ENCODE data around the gene ABTB2.

The ABTB2 gene

DNA sequence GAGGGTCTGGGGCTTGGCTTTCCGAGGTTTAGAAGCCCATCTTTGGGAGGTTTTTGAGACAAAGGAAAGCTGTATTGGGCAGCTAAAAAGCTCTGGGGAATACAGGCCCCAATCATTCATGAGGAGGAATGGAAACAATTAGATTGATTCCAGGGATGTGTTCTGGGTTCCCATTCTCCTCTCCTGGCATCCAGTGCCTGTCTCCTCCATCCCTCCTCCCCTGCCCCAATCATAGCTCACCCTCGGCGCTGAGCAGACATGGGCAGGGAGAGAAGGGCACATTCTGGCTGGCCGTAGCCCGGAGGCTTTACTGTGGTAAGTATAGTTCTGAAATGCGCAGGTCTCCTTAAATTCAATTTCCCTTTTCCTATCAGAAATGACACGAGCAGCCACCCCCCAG is 42.4 kb downstream of the ABTB2 start:
- DNase-seq (ENCODE audit: low read depth, low spot score) = no peak

DNA sequence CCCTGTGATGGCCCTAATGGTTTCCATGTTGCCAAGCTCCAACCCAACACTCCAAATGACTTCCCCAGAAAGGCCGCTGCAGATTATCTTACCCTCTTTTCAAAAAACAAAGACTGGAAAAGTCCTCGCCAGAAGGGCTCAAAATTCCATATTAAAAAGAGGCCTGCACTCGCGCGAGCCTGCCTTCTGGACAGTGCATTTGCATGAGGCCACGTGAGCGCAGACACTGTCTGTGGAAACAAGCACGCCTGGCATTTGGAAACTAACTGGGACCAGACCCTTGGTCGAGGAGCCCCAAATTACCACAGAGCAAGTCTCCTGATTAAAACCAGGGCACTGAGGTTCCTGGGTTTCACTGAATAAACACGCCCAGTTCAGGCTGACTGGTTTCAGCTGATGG is 42.9 kb downstream of the ABTB2 start:
- DNase-seq (ENCODE audit: low read depth, low spot score) = no peak

DNA sequence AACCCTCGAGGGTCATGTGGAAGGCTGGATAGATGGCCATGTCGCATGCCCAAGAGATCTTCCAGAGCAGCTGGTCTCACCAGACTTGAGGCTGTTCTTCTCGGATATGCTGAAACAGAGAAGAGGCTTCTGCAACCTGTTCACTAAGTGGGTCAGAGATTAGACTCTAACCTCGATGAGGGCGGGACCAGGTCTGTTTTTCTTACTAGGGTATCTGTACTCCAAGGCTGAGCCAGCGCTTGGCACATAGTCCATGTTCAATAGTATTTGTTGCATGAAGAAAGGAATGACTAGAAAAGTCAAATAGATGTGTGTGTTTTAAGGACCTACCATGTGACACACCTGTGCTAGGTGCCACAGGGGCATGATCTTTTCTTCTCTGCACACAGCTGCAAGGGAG is 43.6 kb downstream of the ABTB2 start:
- DNase-seq (ENCODE audit: low read depth, low spot score) = no peak

DNA sequence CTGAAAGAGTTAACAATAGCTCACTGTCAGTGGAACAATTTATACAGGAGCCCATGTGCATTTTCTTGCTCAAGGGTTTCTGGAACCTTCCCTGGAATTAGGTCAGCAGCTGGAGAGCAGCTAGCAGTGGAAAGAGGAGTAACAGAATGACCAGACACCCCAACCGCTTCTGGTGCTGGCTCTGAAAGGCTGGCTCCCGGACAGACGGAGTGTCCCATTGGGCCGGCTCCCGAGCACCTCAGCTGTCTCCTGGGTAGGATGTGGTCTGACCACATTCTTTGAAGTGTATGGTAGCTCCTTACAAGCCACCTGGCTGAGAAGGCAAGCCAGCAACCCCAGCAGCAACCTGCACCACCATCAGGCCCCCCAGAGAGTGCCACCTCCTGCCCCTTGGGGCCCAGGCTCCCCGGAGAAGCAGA is 44.7 kb downstream of the ABTB2 start:
- DNase-seq (ENCODE audit: low read depth, low spot score) = no peak

DNA sequence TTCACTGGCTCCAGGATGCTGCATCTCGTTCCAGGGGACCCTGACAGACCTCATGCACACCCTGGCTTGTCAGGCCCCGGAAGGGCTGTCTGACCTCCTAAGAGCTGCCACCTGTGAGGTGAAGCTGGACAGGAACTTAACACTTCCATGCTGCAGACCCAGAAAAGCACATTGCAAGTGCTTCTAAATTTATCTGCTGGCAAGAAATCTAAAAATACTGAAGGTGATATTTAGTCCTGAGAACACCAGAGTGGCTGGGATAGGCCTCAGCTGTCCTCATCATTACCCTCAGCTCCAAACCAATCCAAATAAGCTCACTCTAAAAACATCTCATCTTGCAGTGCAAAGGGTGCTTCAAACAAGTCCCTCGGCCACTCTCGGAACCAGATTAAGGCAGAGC is 46.7 kb downstream of the ABTB2 start:
- no peak for DNase-seq (ENCODE audit: low read depth, low spot score)

DNA sequence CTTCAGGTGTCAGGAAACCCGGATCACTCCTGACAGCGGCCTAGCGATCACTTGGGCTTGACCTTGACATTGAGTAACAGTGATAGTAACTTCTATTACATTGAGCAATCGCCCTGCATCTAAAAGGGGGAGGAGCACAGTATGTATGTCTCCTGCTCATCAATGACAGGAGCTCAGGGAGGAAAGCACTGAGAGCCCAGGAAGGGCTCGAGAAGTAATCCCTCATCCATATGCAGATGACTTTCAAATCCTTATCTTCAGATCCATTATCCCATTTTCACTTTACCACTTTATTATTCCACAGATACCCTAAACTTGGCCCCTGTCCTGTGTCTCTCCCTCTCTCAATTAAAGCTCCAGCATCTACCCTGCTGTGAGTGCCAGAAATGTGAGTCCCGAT is 47.8 kb downstream of the ABTB2 start:
- DNase-seq (ENCODE audit: low read depth, low spot score) = no peak

DNA sequence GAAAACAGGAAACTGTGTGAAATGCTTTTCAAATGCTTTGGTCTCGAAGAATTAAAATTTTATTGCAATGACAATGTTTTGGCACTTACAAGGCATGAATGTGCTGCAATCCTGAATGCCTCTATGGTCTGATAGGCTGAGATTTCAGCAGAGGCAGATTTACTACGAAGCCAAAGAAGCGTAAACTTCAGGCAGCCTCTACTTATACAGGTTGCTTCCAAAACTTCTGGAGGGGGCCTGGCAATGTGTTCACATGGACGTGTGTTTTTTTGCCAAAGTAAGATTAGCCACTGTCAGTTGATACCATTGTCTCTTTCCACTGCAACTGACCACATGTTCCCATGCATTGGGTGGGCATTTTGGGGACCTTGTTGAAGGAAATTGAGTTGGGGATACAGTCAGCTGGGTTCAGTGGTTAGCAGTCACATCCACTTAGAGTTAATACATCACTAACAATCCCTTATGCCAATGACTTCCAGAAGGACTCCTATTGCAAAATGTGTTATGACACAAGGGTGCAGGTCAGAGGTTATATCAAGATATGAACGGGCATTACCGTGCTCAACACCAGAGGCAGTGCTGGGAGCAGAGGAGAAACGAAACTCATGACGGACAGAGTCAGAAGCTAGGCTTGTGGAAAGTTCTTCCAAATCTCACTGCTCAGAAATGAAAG is 48.8 kb downstream of the ABTB2 start:
- DNase-seq (ENCODE audit: low read depth, low spot score) = no peak

DNA sequence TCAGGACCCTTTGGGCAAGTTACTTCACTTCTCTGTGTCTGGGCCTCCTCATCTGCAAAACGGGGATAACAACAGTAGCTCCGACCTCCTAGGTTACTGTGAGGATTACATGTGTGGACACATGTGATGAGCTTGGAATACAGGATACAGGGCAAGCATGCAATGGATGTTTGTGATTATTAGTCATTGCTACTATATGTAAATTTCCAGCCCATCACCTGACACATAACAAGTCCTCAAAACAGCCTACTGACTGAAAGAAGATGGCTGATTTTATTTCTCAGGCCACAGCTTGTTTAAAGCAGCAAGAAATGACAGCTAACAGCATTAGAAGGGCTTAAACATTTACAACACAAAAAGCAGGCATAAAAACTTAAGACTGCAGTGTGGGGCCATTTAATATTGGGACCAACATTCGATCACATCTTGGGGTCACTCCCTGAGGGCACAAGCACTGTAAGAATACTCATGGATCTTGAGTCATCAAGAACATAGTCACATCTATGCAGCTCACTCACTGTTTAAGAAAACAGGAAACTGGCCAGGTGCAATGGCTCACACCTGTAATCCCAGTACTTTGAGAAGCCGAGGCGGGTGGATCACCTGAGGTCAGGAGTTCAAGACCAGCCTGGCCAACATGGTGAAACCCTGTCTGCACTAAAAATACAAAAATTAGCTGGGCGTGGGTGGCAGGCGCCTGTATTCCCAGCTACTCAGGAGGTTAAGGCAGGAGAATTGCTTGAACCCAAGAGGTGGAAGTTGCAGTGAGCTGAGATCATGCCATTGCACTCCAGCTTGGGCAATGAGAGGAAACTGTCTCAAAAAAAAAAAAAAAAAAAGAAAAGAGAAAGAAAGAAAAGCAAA is 49.5 kb downstream of the ABTB2 start:
- DNase-seq (ENCODE audit: low read depth, low spot score) = no peak

DNA sequence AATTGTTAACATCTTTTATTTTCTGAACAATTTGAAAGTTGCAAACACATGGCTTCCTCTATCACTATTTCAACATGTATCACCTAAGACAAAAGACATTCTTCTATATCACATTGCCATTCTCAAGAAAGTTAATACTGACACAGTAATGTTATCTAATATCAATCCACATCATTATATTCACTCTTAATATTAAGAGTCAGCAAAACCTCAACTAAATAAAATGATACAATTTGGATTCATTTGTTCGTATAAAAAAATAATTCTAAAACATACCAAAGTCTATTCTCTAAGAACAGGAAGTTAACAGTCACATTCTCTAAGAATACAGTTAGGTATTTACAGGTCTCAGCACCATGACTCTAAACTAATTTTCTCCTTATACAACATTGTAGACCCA is 52.0 kb downstream of the ABTB2 start:
- no peak for DNase-seq (ENCODE audit: low read depth, low spot score)

DNA sequence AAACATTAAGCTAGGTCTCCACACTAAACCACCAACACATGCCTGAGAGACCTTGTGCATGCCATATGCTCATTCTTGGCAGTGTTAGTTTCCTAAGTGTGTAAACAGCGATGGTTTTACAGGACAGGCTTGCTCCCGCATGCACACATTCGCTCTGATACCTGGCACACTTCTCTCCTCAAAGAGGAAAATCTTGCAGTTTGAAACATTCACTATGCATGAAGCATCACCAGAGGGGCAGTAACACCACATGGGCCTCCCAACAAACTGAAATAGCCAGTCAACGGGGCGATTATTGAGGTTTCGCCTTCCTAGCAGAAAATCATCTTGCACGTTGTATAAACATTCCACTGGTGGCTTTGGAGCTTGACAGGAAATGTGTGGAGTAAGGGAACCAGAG is 52.6 kb downstream of the ABTB2 start:
- no peak for DNase-seq (ENCODE audit: low read depth, low spot score)

DNA sequence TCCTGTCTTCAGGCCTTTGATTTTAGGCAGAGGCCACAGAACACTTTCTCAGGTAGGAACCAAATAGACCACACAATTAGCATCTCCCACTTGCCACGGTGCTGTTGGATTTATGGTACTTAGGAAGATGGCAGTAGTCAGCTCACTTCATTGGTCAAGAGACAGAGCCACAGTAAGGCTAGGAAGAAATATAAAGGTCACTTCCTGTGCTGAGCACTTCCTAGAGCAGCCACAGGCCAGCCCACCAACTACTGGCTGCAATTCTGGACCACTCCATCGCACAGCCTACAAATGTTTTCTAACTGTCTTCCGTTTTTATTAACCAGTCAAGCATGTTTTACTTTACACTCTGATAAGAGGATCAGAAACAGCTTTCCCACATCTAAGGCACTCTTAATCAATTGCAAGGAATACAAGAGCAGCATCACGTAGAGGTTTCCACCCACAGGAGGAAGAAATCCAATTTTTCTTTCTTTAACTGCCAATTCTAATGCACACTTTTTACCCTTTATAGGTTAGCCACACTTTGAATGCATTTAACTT is 54.7 kb downstream of the ABTB2 start:
- DNase-seq (ENCODE audit: low read depth, low spot score) = no peak

DNA sequence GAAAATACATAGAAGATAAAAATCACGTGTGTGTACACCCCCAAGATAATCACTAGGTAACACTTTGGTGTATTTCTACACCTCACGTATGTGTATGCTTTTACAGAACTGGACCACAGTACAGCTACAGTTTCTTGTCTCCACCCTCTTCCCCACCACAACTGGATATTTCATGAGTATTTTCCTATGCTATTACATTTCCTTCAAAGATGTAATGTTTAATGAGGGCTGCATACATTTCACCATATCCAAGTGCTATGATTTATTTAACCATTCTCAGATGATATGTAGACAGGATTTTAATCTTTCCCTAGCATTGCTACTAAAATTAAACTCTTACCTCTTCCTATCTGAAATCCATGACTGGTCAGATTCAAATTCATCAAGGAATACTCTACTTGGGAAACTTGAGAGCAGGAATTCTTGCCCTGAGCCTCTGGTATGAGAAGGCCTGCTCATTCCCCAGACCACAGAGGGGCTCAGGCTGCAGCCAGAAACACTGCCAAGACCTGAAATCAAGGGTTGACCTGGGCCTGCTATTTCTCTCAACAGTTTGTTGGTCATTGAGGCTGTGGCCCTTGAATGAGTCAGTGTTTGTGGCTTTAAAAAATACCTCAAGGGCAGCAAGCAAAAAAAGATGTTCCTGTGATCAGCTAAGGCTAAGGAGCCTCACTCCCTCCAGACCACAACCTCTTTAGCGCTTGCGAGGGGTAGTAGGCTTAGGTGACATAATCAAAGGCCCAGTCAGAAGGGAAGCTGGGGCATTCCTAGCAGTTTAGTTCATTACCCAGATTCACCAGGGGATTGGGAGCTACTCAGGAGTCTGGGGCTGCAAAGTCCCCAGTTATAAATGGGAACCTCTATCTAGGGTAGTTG is 55.5 kb downstream of the ABTB2 start:
- DNase-seq (ENCODE audit: low read depth, low spot score) = no peak

DNA sequence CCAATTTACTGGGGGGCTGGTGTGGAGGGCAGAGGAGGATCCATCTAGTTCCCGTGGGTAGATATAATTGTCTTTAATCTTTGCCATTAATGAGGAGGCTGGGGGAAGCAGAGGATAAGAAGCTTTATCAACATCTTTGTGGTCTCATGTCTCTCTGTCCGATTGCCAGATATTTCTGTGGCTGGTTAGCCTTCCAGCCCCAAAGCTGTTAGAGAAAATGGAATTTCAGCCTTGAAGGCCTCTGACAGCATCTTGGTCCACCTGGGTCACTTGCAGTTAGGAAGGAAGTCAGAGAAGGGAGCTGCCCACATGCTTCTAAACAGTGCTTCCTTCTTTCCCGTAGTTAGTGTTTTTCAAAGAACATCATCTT is 56.9 kb downstream of the ABTB2 start:
- no peak for DNase-seq (ENCODE audit: low read depth, low spot score)

DNA sequence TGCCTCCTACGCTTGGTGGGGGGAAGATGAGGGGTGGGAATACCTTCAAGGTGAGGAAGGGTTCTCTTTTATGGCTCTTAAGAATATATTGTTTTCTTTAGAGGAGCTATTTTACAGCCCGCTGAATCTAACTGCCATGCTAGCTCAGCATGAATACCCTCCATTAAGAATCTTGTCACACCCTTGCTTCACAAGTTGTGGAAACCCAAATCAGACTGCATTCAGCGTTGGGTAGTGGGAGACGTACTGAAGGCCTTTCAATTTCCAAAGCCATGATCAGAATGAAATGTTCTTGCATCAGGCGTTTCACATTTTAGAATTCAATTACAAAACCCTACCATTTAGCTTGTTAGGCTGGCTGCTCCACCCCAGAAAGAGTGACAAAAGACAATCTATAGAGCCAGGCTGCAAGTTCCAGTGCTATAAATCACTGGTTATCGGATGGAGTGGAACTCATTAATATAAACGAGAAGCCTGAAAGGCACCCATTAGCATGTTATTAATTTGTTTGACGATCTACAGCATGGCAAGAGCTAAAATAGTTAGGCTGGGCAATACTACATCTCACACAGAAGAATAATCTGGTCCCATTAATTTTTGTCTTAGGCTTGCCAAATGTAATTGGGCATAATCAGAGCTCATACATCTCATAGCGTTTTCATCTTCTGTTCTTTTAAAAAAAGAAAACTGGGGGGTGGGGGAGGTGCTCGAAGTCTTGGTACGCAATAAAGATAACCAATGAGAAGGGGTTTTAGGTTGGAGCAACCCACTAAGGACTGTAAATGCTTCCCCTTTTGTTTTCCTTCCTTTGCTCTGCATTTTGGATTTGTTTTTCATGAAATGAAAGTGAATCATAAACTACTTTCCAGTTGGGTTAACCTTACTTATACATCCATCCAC is 57.5 kb downstream of the ABTB2 start:
- no peak for DNase-seq (ENCODE audit: low read depth, low spot score)

DNA sequence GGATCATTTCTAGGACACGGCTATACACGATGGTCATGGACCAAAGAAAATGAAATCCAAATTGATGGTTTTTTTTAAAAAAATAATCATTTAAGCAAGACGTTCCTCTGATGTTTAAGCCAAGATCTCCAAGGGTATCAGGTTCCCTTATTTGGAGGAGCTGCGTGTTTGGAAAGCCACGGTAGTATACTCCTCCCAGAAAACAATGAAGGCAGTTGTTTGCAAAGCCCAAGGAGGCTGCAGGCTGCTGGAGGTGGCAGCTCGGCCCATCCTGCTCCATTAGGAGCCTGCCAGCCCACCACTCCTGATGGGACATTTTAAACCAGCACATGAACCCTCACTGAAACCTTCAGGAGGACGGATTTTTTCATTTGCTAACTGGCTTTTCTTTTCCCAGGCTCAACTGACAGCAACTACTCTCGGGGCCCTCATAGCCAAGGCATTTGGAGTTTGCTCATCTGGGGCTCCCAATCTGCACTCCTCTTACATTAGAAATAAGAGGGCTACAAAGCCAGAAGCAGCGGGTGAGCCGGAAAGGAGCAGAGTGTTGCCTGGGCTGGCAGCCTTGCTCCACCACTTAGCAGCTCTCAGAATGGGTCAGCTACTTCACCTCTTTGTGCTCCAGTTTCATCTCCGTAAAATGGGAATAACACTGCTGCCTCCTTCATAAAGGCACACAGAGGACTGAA is 58.4 kb downstream of the ABTB2 start:
- no peak for DNase-seq (ENCODE audit: low read depth, low spot score)

DNA sequence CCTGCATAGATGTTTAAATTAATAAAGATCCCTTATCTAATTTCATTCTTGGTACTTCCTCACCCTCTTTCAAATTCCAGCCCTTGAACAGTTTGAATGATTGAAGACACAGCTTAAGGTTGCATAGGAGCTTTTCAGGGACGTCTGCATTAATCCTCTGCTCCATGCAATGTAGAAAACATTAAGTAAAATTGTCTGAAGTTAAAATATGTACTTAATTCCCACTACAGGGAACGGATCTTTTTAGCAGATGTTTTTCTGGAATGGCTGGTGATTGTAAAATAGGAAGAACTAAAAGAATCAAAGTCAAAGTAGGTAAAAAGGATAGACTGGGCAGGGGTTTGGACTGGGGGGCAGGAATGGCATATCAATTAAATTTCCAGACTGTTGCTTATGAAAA is 58.9 kb downstream of the ABTB2 start:
- DNase-seq (ENCODE audit: low read depth, low spot score) = no peak

DNA sequence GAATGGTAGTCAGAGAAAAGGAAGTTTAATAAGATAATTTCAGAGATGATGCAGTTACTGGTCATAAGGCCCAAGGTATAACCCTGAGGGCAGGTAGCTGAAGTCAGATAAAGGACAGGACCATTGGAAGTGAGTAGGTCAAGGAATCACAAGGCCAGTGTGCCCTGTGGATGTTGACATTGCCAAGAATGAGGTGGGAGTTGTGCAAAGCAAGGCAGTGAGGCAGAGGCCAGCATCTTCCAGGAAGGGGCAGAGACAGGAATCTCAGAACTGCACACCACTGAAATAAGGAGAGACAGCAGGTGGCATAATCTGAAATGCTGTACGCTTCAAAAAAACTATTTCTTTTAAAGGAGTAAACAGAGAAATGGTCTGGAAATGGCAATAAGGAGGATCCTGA is 61.4 kb downstream of the ABTB2 start:
- DNase-seq (ENCODE audit: low read depth, low spot score) = no peak

DNA sequence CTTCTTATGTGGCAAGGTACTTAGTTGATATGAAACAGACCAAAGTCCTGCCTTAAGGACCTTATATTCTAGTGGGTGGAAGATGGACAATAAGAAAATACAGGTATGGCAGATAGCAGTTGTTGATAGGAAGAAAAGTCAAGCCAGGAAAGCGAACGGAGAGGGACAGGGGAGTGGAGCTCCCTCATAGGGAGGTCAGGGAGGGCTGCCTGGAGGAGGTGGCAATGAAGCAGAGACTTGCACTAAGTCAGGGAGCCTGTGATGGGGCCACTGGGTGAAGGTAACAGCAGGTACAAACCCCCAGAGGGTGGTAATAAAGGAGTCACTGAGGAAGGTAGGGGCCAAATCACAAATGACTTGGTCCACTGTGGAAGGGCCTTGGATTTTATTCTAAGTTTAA is 65.3 kb downstream of the ABTB2 start:
- DNase-seq (ENCODE audit: low read depth, low spot score) = no peak

DNA sequence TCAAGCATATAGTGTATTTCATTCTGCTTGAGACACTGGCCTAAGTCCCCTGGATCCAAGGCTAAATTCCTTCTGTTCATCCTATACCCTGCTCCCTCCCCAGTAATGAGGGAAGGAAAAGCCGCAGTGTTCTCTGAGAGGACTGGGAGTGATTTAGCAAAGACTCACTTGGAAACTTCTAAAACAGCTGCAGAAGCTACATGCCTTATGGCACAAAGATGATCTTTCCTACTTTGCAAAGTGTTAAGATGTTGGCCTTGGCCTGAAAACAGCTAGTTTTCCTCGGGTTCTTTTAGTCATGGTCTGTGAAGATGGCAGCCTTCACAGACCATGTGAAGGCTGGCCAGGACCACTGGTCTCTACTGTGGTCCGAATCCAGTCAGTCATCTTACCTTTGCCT is 65.7 kb downstream of the ABTB2 start:
- DNase-seq (ENCODE audit: low read depth, low spot score) = no peak

DNA sequence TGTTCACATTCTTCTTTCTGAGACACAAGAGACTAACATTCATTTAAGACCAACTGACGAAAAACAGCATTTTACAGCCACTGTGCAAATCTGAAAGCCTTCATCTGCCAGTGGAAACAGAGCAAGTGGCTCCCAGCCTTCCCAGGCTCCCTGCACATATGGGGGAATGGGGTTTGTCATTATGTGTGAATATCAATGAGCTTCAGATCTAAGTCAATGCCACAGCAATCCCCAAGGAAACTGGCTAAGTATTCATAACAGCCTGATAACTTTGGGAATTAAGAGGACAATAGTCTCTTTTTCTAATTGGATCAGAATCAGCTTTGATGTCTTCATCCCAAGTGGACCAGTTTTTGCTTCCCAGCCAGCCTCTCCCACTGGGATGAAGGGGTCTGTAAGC is 66.9 kb downstream of the ABTB2 start:
- no peak for DNase-seq (ENCODE audit: low read depth, low spot score)

DNA sequence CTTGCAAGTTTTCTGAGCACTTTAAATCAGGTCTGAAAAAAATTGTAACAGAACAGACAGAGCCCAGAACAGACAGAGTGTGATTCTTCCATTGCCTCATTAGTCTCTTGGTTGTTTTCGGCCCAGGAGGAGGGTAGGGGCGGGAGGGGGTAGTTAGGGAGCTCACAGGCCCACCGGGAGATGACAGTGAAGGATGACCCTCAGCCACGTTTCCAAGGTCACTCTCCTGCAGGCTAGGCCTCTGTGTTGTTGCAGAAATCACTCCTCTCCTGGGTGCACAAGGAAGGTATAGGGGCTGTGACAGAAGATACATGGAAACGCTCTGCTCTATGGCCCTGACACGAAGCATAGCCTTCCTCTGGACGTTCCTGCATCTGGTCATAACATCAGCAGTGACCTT is 69.3 kb downstream of the ABTB2 start:
- no peak for DNase-seq (ENCODE audit: low read depth, low spot score)

Measured in brain pericyte (primary cell).